ENCODE results near the gene IFNA4.

DNA sequence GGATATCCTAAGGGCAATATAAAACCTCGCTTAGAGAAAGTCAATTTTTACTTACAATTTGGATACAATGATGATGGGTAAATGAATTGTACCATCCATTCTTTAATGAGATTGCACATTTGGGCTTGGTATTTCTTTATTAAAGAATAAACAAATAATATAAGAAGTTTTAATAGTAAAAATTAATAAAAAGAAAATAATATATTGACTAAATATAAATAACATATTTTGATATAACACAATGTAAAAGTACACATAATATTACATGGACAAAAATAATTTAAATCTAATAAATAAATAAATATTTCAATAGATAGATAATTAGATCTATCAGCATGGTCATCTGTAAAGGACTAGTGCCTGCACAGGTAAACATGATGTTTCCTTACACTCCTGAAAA, 21.9 kb downstream of the IFNA4 start:
- TF ChIP-seq STAT5B (CRISPR knock-in tag; IDR thresholded peaks at IDR 0.05) = no peak
- TF ChIP-seq FOXJ3 (CRISPR knock-in tag; IDR thresholded peaks at IDR 0.05) = no peak
- TF ChIP-seq, protein P1, sequence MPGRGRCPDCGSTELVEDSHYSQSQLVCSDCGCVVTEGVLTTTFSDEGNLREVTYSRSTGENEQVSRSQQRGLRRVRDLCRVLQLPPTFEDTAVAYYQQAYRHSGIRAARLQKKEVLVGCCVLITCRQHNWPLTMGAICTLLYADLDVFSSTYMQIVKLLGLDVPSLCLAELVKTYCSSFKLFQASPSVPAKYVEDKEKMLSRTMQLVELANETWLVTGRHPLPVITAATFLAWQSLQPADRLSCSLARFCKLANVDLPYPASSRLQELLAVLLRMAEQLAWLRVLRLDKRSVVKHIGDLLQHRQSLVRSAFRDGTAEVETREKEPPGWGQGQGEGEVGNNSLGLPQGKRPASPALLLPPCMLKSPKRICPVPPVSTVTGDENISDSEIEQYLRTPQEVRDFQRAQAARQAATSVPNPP (IDR thresholded peaks at IDR 0.05; ENCODE audit: borderline replicate concordance, insufficient read depth, insufficient read length) = no peak
- TF ChIP-seq U2AF2 (optimal IDR thresholded peaks at IDR 0.05; ENCODE audit: low read depth, low read length) = no peak
- no peak for TF ChIP-seq POLR2B (IDR thresholded peaks at IDR 0.05; ENCODE audit: low read depth, partially characterized antibody)
- no peak for TF ChIP-seq ARNT (IDR thresholded peaks at IDR 0.05)
- no peak for TF ChIP-seq RAD21 (CRISPR knock-in tag; conservative IDR thresholded peaks at IDR 0.05 in 1 of 2, IDR thresholded peaks at IDR 0.05 in 1 of 2)
- TF ChIP-seq, protein P2, sequence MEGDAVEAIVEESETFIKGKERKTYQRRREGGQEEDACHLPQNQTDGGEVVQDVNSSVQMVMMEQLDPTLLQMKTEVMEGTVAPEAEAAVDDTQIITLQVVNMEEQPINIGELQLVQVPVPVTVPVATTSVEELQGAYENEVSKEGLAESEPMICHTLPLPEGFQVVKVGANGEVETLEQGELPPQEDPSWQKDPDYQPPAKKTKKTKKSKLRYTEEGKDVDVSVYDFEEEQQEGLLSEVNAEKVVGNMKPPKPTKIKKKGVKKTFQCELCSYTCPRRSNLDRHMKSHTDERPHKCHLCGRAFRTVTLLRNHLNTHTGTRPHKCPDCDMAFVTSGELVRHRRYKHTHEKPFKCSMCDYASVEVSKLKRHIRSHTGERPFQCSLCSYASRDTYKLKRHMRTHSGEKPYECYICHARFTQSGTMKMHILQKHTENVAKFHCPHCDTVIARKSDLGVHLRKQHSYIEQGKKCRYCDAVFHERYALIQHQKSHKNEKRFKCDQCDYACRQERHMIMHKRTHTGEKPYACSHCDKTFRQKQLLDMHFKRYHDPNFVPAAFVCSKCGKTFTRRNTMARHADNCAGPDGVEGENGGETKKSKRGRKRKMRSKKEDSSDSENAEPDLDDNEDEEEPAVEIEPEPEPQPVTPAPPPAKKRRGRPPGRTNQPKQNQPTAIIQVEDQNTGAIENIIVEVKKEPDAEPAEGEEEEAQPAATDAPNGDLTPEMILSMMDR (IDR thresholded peaks at IDR 0.05 in 2 of 3, conservative IDR thresholded peaks at IDR 0.05 in 1 of 3; ENCODE audit: insufficient read depth in 2 of 3, low read depth in 1 of 3, low read length in 3 of 3) = no peak

Measured in K562 (cell line).